Tibial artery (tissue), 4 donors: ENCODE measurements around the gene SMARCA4.

Source experiments
- DNase-seq, 2 donors: peaks; one replicate each; pipeline ENCODE4 v3.0.0-alpha.2; 2019
- H3K27ac ChIP-seq, 2 donors: fragments of 200-600 bp; sonication (generic) in 1 of 2; 1 replicate in 1 of 2; 2 replicates in 1 of 2; pipeline ENCODE4 v1.5.1; 2018 to 2019; ENCODE audit warnings: mild to moderate bottlenecking in 1 of 2
- H3K27me3 ChIP-seq, 2 donors: fragments of 200-600 bp; sonication (generic) in 1 of 2; one replicate each; pipeline versions ENCODE4 v1.5.1 to v1.6.0; 2016 to 2019
- H3K36me3 ChIP-seq, 3 donors: fragments of 200-600 bp; sonication (generic) in 2 of 3; one replicate each; pipeline ENCODE4 v1.5.1; 2016 to 2019; ENCODE audit warnings: mild to moderate bottlenecking in 2 of 3
- H3K4me1 ChIP-seq, 4 donors: fragments of 200-600 bp; sonication (generic) in 2 of 4; 1 replicate in 3 of 4; 2 replicates in 1 of 4; pipeline ENCODE4 v1.5.1; 2016 to 2019
- H3K4me3 ChIP-seq, 2 donors: fragments of 200-600 bp; sonication (generic) in 1 of 2; 1 replicate in 1 of 2; 2 replicates in 1 of 2; pipeline ENCODE4 v1.5.1; 2018 to 2019; ENCODE audit warnings: mild to moderate bottlenecking in 2 of 2
- H3K9me3 ChIP-seq, 3 donors: fragments of 200-600 bp; sonication (generic) in 1 of 3; one replicate each; pipeline ENCODE4 v1.5.1; 2016 to 2019
- CTCF ChIP-seq, 2 experiments: fragments of 200-600 bp in 1 of 2; fragments of 450-650 bp in 1 of 2; IDR thresholded peaks; one replicate each; pipeline ENCODE4 v1.5.1; 2017 to 2019; ENCODE audit warnings: antibody characterized with exemption in 2 of 2, mild to moderate bottlenecking in 1 of 2, moderate library complexity in 1 of 2
- intact Hi-C: fragments of 100-400 bp; cut with DNase I; formaldehyde crosslinking; loops from one replicate; pipeline ENCODE4 v1.15.0; 2023; ENCODE audit warnings: low total_unique reads

SMARCA4 gene

GRCh38 chr19:10927730-10928562 lies 32.9 kb upstream of the SMARCA4 start:
- DNase-seq = no peak
- Histone ChIP-seq H3K4me3 (peak overlapping the region; percentile 100), H3K9me3 (no peaks in the 10 kb centered on the region), H3K36me3 (peaks cover 7 to 49% (median 23%) of the 10 kb centered on the region in 3 donors), H3K27me3 (no peaks in the 10 kb centered on the region), H3K4me1 (peaks cover 0 to 35% (median 24%) of the 10 kb centered on the region in 4 donors), H3K27ac (peak overlapping the region; percentile 90 to 93)
- intact Hi-C loops = loop anchor here (5.0 kb wide), 1 partner anchor 56 kb away; the partner anchor contains the start of gene CARM1
- no peak for TF ChIP-seq CTCF (IDR thresholded peaks at IDR 0.05)

DNA sequence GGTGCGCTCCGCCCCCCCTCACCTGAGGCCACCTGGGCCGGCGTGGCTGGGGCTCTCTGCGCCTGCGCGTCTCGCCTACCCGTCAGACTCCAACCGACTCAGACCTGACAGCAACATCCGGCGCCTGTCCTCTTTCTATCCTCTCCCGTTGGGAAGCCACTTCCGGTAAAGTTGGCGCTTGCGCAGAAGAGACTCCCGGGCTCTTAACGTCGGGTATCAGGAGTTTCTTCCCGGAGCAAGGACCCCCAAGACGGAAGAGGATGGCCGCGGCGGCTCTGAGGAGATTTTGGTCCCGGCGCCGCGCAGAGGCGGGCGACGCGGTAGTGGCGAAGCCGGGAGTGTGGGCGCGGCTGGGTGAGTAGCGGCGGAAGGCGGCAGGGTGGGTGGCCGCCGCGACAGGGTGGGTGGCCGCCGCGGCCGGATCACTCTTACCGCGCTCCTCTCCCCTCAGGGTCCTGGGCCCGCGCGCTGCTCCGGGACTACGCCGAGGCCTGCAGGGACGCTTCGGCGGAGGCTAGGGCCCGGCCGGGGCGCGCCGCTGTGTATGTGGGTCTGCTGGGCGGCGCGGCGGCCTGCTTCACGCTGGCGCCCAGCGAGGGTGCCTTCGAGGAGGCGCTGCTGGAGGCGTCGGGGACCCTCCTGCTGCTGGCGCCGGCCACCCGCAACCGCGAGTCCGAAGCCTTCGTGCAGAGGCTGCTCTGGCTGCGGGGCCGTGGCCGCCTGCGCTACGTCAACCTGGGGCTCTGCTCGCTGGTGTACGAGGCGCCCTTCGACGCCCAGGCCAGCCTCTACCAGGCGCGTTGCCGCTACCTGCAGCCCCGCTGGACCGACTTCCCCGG lies 32.0 kb upstream of the SMARCA4 start, which contains the start of the genes TIMM29 and YIPF2:
TIMM29 (plus strand) TSS at position 249 of the 839 bp plus-strand sequence; CDS start at position 261, 12 bp downstream.
YIPF2 (minus strand) TSS at position 77 of the 839 bp plus-strand sequence. CDS start 229 bp downstream, outside the sequence.
- Histone ChIP-seq H3K27me3 (no peaks in the 10 kb centered on the region), H3K9me3 (no peaks in the 10 kb centered on the region), H3K36me3 (peaks cover 3 to 45% (median 23%) of the 10 kb centered on the region in 3 donors), H3K4me3 (peak within 1 kb of the TSS; percentile 100), H3K27ac (peak within 1 kb of the TSS; percentile 90 to 93), H3K4me1 (peaks cover 0 to 35% (median 24%) of the 10 kb centered on the region in 4 donors)
- intact Hi-C loops = loop anchor here (5.0 kb wide), 1 partner anchor 56 kb away; the partner anchor contains the start of gene CARM1
- no peak for TF ChIP-seq CTCF (IDR thresholded peaks at IDR 0.05)
- DNase-seq = peak; percentile 98 to 99

GRCh38 chr19:10929402-10929794 lies 31.4 kb upstream of the SMARCA4 start:
- Histone ChIP-seq H3K4me3 (peak overlapping the region; percentile 100), H3K27ac (peak overlapping the region; percentile 90 to 93), H3K36me3 (peaks cover 0 to 39% (median 19%) of the 10 kb centered on the region in 3 donors), H3K27me3 (no peaks in the 10 kb centered on the region), H3K4me1 (peaks cover 0 to 35% (median 24%) of the 10 kb centered on the region in 4 donors), H3K9me3 (no peaks in the 10 kb centered on the region)
- DNase-seq = no peak
- intact Hi-C loops = loop anchor here (5.0 kb wide), 1 partner anchor 57 kb away; the partner anchor contains the start of gene CARM1
- TF ChIP-seq CTCF (IDR thresholded peaks at IDR 0.05) = no peak

DNA sequence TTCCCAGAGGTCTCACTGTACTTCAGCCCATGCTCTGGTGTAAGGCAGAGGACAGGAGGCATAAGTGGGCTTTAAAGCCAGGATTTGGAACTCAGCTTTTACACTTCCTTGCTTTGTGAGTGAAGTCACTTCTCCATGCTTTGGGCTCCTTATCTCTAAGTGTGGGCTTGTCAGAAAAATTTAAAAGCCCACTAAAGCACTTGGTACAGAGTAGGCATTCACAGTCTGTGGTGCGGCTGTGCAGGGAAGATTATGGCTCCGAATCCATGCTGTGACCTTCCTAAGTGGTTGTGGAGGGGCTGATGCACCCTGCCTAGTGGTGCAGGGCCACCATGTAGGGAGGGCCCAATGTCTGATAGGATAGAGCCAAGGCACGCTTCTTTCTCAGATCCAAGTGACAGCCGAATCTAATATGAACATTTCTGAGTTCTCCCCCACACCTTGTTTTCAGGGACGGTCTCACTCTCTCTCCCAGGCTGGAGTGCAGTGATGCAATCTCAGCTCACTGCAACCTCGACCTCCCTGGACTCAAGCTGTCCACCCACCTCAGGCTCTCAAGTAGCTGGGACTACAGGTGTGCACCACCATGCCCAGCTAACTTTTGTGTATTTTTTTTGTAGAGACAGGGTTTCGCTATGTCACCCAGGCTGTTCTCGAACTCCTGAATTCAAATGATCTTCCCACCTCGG lies 25.3 kb upstream of the SMARCA4 start:
- DNase-seq = no peak
- intact Hi-C loops = loop anchor here (5.0 kb wide), 1 partner anchor 197 kb away; no protein-coding TSS in a partner anchor
- H3K4me1 ChIP-seq = peaks cover 0 to 9% (median 3%) of the 10 kb centered on the region in 4 donors

More for the DNA sequence above, 25.3 kb upstream of the SMARCA4 start:
- H3K27me3 ChIP-seq = no peaks in the 10 kb centered on the region
- no peak overlapping the region for H3K27ac ChIP-seq
- no peak for TF ChIP-seq CTCF (IDR thresholded peaks at IDR 0.05)
- H3K36me3 ChIP-seq = peaks cover 0 to 25% (median 18%) of the 10 kb centered on the region in 3 donors
- no peaks in the 10 kb centered on the region for H3K9me3 ChIP-seq
- H3K4me3 ChIP-seq = no peak overlapping the region
